ENCODE measurements around the gene IL17REL. TPM values are rescaled to one million over a fixed set of nuclear protein-coding genes. Genes with fewer than 3 reads are reported as not detected.

IL17REL gene
- total and polyA plus RNA-seq, 2 of the 13 experiments (the other 11 are each of a cell fraction or from before 2014, with no cell fraction given), result not detected

DNA sequence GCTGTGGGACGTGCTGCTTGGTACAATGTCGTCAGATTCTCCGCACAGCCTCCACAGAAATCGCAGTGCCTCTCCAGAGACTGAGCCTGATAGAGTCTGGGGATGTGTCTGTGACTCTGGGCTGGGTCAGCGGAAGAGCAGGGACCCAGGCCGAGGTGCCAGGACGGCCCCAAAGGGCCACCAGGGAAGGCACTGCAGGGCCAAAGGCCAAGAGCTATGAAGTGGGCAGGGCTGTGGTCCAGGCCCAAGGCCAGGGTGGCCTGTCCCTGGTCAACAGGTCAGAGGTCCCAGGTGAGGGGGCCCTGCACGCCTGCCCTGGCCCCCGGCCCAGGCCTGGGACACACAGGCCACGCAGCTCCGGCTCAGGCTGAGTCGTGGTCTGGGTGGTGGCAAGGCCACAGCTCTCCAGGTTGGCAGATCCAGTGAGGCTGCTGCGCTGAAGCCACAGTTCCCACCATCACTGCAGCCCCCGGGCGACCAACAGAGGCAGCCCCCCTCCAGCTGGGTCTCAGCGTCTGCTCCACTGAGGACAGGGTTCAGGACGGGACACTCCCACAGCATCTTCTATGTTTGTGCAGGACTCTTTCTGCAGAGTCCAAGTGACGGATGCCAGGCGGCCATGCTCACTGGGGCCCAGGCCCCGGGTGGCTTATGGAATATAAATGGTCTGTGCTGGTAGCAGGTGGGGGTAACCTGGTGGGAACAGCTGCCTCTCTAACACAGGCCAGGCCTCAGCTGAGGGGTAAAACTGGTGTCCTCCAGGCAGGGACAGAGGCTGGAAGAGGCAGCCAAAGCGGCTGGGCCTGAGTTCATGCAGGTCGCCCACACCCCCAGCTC lies 56.8 kb downstream of the IL17REL start (continued):
- TF ChIP-seq SKIL (CRISPR knock-in tag; IDR thresholded peaks at IDR 0.05; ENCODE audit: borderline replicate concordance) (peak; percentile 79), HIVEP1 (CRISPR knock-in tag; IDR thresholded peaks at IDR 0.05) (no peak), ZNF75D (CRISPR knock-in tag; IDR thresholded peaks at IDR 0.05; ENCODE audit: borderline replicate concordance) (no peak), TOPORS (CRISPR knock-in tag; IDR thresholded peaks at IDR 0.05) (no peak), SAP130 (CRISPR knock-in tag; IDR thresholded peaks at IDR 0.05; ENCODE audit: low read depth) (peak; percentile 21; the same call in 1 of the 2 replicates), CC2D1A (CRISPR knock-in tag; IDR thresholded peaks at IDR 0.05) (no peak), ZNF773 (CRISPR knock-in tag; IDR thresholded peaks at IDR 0.05; ENCODE audit: borderline replicate concordance) (no peak), PCBP1 (IDR thresholded peaks at IDR 0.05; ENCODE audit: borderline replicate concordance, low read depth, low read length) (no peak), ZNF770 (CRISPR knock-in tag; IDR thresholded peaks at IDR 0.05) (peak; percentile 58; the same call in 1 of the 2 replicates), ZSCAN9 (CRISPR knock-in tag; IDR thresholded peaks at IDR 0.05; ENCODE audit: borderline replicate concordance) (no peak), ZNF318 (CRISPR knock-in tag; IDR thresholded peaks at IDR 0.05) (no peak), IRF1 (CRISPR knock-in tag; IDR thresholded peaks at IDR 0.05; ENCODE audit: low read depth) (no peak), IKZF4 (CRISPR knock-in tag; IDR thresholded peaks at IDR 0.05; ENCODE audit: borderline replicate concordance, low read depth, not compliant biosample characterization) (no peak), GATAD2A (CRISPR knock-in tag; IDR thresholded peaks at IDR 0.05) (peak; percentile 54)
- TF ChIP-seq, protein P1, sequence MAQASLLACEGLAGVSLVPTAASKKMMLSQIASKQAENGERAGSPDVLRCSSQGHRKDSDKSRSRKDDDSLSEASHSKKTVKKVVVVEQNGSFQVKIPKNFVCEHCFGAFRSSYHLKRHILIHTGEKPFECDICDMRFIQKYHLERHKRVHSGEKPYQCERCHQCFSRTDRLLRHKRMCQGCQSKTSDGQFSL (CRISPR knock-in tag; IDR thresholded peaks at IDR 0.05), result no peak; the same call in 1 of the 2 replicates

Measured in HepG2 (cell line).